Activated naive CD4-positive, alpha-beta T cell treated with anti-CD3 and anti-CD28 coated beads, Interleukin-2, amount 10 ng/mL, durations not matched to agents 7 days and 5 days (primary cell): ENCODE results near the gene KRABD2.
"Not testable (repeated sequence)": the region's sequence is repeated elsewhere in the genome, so short reads cannot be mapped to it uniquely, and the experiment has no call there.

ENCODE experiments used
- CTCF ChIA-PET: fragments of 350-600 bp; sonication (Branson Sonifier 250); formaldehyde crosslinking; loops from one replicate; lab custom pipeline; 2021; ENCODE audit warnings: antibody characterized with exemption; lab: Charles Lee
- DNase-seq: peaks from one replicate; pipeline ENCODE4 v3.0.0-alpha.2; 2020
- H3K27ac Mint-ChIP-seq: one replicate; pipeline ENCODE4 v1.8.0; 2021; ENCODE audit warnings: mild to moderate bottlenecking, moderate library complexity, mixed read lengths
- H3K27me3 Mint-ChIP-seq: one replicate; pipeline ENCODE4 v1.8.0; 2021; ENCODE audit warnings: mild to moderate bottlenecking, mixed read lengths
- H3K36me3 Mint-ChIP-seq: one replicate; pipeline ENCODE4 v1.8.0; 2021; ENCODE audit warnings: mixed read lengths
- H3K4me1 Mint-ChIP-seq: one replicate; pipeline ENCODE4 v1.8.0; 2021; ENCODE audit warnings: mixed read lengths
- H3K4me3 Mint-ChIP-seq: one replicate; pipeline ENCODE4 v1.8.0; 2021; ENCODE audit warnings: mild to moderate bottlenecking, moderate library complexity, mixed read lengths
- H3K9me3 Mint-ChIP-seq: one replicate; pipeline ENCODE4 v1.8.0; 2021; ENCODE audit warnings: mixed read lengths

KRABD2 gene

DNA sequence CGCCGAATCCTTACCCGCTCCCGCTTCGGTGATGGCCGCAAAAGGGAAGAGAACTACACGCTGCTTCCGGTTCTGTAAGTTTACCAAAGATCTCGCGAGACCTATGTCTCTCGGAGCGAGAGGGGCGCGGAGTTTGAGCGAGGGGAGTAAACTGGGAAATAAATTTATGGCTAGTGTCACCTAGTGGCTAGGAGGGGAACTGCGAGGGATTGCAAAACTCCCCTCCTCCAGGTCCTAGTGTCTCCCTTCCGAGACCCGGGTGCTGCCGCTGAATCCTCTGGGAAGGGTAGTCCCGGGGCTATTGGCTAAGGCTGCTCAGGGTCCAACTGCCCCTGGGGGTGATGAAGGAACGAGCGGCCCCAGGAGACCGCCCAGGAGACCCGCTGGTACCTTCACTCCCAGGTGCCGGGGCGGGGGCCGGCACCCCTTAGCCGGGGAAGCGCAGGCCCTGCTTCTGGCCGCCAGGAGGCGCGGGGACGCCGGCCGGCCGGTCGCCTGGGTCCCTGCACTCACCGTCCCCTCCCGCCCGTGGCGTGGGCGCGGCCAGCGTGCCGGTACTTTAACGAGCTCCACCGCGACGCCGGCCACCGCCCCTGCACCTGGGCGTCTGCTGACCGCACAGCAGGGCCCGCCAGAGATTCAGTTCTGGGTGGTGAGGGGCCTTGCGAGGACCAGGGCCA lies 6.8 kb upstream of the KRABD2 start, which contains the start of gene RPL26:
TSS of gene RPL26 (minus strand) at position 51 of the 680 bp plus-strand sequence. CDS start 883 bp downstream, outside the sequence.
- Mint-ChIP-seq H3K36me3 (peaks cover 45% of the 10 kb centered on the region), H3K27me3 (no peaks in the 10 kb centered on the region), H3K9me3 (no peaks in the 10 kb centered on the region), H3K4me1 (peaks cover 66% of the 10 kb centered on the region), H3K27ac (peak within 1 kb of the TSS; percentile 88), H3K4me3 (peak within 1 kb of the TSS; percentile 87)
- CTCF ChIA-PET, result interaction anchor here (0.7 to 1.2 kb wide), 5 partner anchors 10 to 615 kb away, joined by 3 to 9 read pairs (median 3); partner anchors contain the start of gene SLC25A35
- peak; percentile 97 for DNase-seq

GRCh38 chr17:8382880-8383142 lies 6.3 kb upstream of the KRABD2 start:
- peak overlapping the region; percentile 87 for H3K4me3 Mint-ChIP-seq
- H3K27ac Mint-ChIP-seq, result peak overlapping the region; percentile 88
- no peaks in the 10 kb centered on the region for H3K27me3 Mint-ChIP-seq
- H3K36me3 Mint-ChIP-seq, result peaks cover 49% of the 10 kb centered on the region
- no peak for DNase-seq
- peaks cover 67% of the 10 kb centered on the region for H3K4me1 Mint-ChIP-seq
- H3K9me3 Mint-ChIP-seq, result no peaks in the 10 kb centered on the region
- CTCF ChIA-PET, result interaction anchor here (0.7 kb wide), 1 partner anchor 10 kb away, joined by 3 read pairs; no protein-coding TSS in a partner anchor

- Mint-ChIP-seq H3K9me3 (no peaks in the 10 kb centered on the region), H3K27me3 (no peaks in the 10 kb centered on the region)
These were observed 5.8 kb upstream of the KRABD2 start for GRCh38 chr17:8382052-8382879.

DNA sequence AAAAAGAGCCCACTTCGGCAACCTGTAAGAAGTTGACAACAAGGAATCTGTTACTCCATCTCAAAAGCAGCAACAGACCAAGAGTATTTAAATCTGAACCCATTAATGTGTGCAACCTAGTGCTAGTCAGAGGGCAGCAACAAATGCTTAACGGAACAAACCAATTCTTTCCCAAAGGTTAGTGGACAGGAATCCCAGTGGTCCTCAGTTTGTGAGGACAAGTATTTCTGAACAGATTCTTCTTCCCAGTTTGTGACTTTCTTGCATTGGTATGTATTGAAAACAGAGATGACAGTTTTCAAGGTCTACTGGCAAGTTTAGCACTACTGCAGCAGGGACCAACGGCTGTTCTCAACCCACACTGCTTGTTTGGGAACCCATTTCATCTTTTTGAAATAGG lies 3.5 kb upstream of the KRABD2 start:
- CTCF ChIA-PET, result no interaction called here
- Mint-ChIP-seq H3K36me3 (peaks cover 68% of the 10 kb centered on the region), H3K27ac (peak overlapping the region; percentile 28), H3K4me1 (peaks cover 81% of the 10 kb centered on the region), H3K27me3 (no peaks in the 10 kb centered on the region), H3K4me3 (no peak overlapping the region), H3K9me3 (no peaks in the 10 kb centered on the region)
- no peak for DNase-seq

More at GRCh38 chr17:8382052-8382879, 5.8 kb upstream of the KRABD2 start:
- Mint-ChIP-seq H3K4me1 (peaks cover 72% of the 10 kb centered on the region), H3K4me3 (peak overlapping the region; percentile 87), H3K27ac (peak overlapping the region; percentile 88), H3K36me3 (peaks cover 54% of the 10 kb centered on the region)
- DNase-seq, result no peak
- CTCF ChIA-PET, result interaction anchor here (0.6 to 0.7 kb wide), 2 partner anchors 11 to 28 kb away, joined by 3 read pairs; no protein-coding TSS in a partner anchor

DNA sequence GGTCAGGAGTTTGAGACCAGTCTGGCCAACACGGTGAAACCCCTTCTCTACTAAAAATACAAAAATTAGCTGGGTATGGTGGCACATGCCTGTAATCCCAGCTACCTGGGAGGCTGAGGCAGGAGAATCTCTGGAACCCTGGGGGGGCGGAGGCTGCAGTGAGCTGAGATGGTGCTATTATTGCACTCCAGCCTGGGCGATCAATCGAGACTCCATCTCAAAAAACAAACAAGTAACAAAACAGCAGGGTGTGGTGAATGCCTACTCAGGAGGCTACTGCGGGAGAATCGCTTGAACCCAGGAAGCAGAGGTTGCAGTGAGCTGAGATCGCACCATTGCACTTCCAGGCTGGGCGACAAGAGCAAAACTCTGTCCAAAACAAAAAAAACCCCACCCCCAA lies 1.6 kb upstream of the KRABD2 start:
- CTCF ChIA-PET, result interaction anchor here (1.1 to 1.2 kb wide), 2 partner anchors 369 to 517 kb away, joined by 3 to 4 read pairs; no protein-coding TSS in a partner anchor
- Mint-ChIP-seq H3K36me3 (peaks cover 70% of the 10 kb centered on the region), H3K4me1 (peaks cover 72% of the 10 kb centered on the region)
- not testable (repeated sequence) for H3K4me3 Mint-ChIP-seq, H3K27me3 Mint-ChIP-seq, H3K27ac Mint-ChIP-seq, DNase-seq, H3K9me3 Mint-ChIP-seq

- Mint-ChIP-seq H3K36me3 (peaks cover 63% of the 10 kb centered on the region), H3K27ac (peak overlapping the region; percentile 86), H3K27me3 (no peaks in the 10 kb centered on the region), H3K4me3 (peak overlapping the region; percentile 76), H3K4me1 (peaks cover 67% of the 10 kb centered on the region), H3K9me3 (no peaks in the 10 kb centered on the region)
- no peak for DNase-seq
- CTCF ChIA-PET, result interaction anchor here (1.1 to 2.2 kb wide), 8 partner anchors 12 to 518 kb away, joined by 3 to 5 read pairs (median 4); no protein-coding TSS in a partner anchor
These were observed 918 bp upstream of the KRABD2 start for GRCh38 chr17:8377422-8377821.

DNA sequence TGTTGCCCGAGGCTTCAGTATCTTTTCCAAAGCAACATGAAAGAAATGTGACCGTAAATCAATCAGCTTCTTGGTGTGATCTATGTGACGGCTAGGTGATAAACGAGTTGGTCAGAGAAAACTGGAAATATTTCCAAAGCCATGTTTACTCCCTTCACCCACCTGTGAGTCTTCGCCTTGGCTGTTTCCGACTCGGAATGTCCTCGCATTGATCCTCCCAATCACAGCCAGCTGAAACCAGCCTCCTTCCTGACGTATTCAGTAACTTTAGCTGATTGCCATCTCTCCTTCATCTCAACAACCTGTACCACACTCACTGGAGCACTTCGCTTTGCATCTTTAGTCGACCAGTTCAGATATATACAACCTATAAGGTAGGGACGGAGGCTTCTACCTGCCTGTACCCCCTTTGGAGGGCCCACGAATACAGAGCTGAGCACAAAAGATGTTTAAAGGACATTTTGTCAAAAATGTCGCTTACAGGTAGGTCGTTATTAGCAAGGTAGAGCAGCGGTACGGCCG lies 705 bp downstream of the KRABD2 start:
- Mint-ChIP-seq H3K4me1 (peaks cover 54% of the 10 kb centered on the region), H3K36me3 (peaks cover 48% of the 10 kb centered on the region), H3K9me3 (no peaks in the 10 kb centered on the region), H3K27ac (peak overlapping the region; percentile 86), H3K4me3 (peak overlapping the region; percentile 76), H3K27me3 (no peaks in the 10 kb centered on the region)
- CTCF ChIA-PET, result interaction anchor here (0.6 to 2.2 kb wide), 4 partner anchors 11 to 132 kb away, joined by 3 to 5 read pairs (median 5); no protein-coding TSS in a partner anchor
- DNase-seq, result no peak

DNA sequence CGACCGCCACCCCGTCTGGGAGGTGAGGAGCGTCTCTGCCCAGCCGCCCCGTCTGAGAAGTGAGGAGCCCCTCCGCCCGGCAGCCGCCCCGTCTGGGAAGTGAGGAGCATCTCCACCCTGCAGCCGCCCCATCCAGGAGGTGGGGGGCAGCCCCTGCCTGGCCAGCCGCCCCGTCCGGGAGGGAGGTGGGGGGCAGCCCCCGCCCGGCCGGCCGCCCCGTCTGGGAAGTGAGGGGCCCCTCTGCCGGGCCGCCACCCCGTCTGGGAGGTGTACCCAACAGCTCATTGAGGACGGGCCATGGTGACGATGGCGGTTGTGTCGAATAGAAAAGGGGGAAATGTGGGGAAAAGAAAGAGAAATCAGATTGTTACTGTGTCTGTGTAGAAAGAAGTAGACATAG lies 2.6 kb downstream of the KRABD2 start:
- CTCF ChIA-PET, H3K27ac Mint-ChIP-seq, DNase-seq, H3K27me3 Mint-ChIP-seq, H3K9me3 Mint-ChIP-seq, H3K4me3 Mint-ChIP-seq: not testable (repeated sequence)
- H3K36me3 Mint-ChIP-seq, result peaks cover 45% of the 10 kb centered on the region
- peaks cover 41% of the 10 kb centered on the region for H3K4me1 Mint-ChIP-seq

- H3K36me3 Mint-ChIP-seq, result peaks cover 35% of the 10 kb centered on the region
- H3K27me3 Mint-ChIP-seq, result no peaks in the 10 kb centered on the region
- no peak for DNase-seq
- CTCF ChIA-PET, result no interaction called here
- H3K4me3 Mint-ChIP-seq, result no peak overlapping the region
- peaks cover 31% of the 10 kb centered on the region for H3K4me1 Mint-ChIP-seq
- H3K27ac Mint-ChIP-seq, result no peak overlapping the region
- no peaks in the 10 kb centered on the region for H3K9me3 Mint-ChIP-seq
These were observed 4.1 kb downstream of the KRABD2 start for GRCh38 chr17:8372422-8372821.

DNA sequence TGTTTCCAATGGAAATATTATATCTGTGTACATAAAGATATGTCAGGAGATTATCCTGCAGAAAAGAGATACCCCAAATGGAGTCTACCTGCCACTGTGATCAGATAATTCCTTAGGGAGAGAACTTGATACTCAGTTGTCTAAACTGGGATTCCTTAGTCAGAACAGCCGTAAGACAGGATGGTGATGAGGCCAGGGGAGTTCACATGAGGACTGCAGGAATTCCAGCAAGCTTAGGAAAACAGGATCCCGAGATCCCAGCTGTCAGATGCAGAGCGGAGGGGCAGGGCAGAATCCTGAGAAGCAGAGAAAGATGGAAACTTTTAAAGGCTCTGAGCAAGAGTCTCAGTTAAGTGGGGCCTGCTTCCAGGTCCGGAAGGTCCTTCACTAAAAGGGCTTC lies 4.7 kb downstream of the KRABD2 start:
- peaks cover 24% of the 10 kb centered on the region for H3K4me1 Mint-ChIP-seq
- no peak overlapping the region for H3K27ac Mint-ChIP-seq
- CTCF ChIA-PET, result no interaction called here
- DNase-seq, result no peak
- no peaks in the 10 kb centered on the region for H3K9me3 Mint-ChIP-seq
- no peaks in the 10 kb centered on the region for H3K27me3 Mint-ChIP-seq
- peaks cover 28% of the 10 kb centered on the region for H3K36me3 Mint-ChIP-seq
- H3K4me3 Mint-ChIP-seq, result no peak overlapping the region

DNA sequence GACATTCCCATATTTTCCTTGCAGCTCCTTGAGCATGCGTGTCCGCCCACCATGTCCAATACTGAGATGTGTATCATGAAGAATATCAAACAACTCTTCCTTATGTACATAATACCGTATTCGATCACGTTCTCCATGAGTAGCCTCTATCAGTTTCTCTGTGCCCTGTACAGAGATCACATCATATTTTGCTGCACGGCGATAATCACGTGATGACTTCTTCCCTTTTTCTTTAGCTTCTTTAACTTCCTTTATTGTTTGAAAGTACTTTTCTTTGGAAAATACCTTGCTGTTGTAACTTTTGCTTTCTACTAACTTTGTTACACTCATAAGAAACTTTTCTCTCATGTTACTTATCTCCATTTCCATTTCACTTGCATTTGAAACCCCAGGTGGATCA lies 6.6 kb downstream of the KRABD2 start:
- DNase-seq, result no peak
- Mint-ChIP-seq H3K4me1 (peaks cover 9% of the 10 kb centered on the region), H3K27me3 (no peaks in the 10 kb centered on the region), H3K9me3 (no peaks in the 10 kb centered on the region), H3K27ac (no peak overlapping the region), H3K4me3 (no peak overlapping the region), H3K36me3 (peaks cover 20% of the 10 kb centered on the region)
- CTCF ChIA-PET, result no interaction called here

DNA sequence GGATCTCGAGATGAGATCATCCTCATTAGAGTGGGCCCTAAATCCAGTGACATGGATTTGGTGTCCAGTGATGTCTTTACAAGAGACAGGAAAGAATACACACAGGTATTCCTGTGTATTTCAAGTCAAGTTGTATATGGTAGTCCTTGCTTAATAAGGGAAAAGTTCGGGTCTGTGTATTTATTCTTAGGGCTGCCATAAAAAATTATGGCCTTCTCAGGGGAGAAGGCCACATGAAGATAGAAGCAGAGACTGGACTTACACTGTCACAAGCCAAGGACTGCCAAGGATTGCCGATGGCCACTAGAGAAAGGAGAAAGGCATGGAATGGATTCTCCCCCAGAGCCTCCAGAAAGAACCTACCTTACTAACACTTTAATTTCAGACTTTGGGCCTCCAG lies 8.3 kb downstream of the KRABD2 start:
- H3K4me1 Mint-ChIP-seq, result peaks cover 5% of the 10 kb centered on the region
- no peaks in the 10 kb centered on the region for H3K9me3 Mint-ChIP-seq
- DNase-seq, result no peak
- H3K36me3 Mint-ChIP-seq, result peaks cover 18% of the 10 kb centered on the region
- H3K4me3 Mint-ChIP-seq, result no peak overlapping the region
- CTCF ChIA-PET, result interaction anchor here (0.6 kb wide), 1 partner anchor 26 kb away, joined by 5 read pairs; no protein-coding TSS in a partner anchor
- no peaks in the 10 kb centered on the region for H3K27me3 Mint-ChIP-seq
- no peak overlapping the region for H3K27ac Mint-ChIP-seq

GRCh38 chr17:8366231-8366630 lies 10.3 kb downstream of the KRABD2 start:
- Mint-ChIP-seq H3K4me3 (no peak overlapping the region), H3K36me3 (peaks cover 18% of the 10 kb centered on the region), H3K4me1 (peaks cover 5% of the 10 kb centered on the region), H3K9me3 (no peaks in the 10 kb centered on the region), H3K27me3 (no peaks in the 10 kb centered on the region), H3K27ac (no peak overlapping the region)
- CTCF ChIA-PET, result no interaction called here
- DNase-seq, result no peak

- Mint-ChIP-seq H3K4me3 (no peak overlapping the region), H3K9me3 (no peaks in the 10 kb centered on the region), H3K36me3 (peaks cover 15% of the 10 kb centered on the region), H3K27me3 (no peaks in the 10 kb centered on the region), H3K4me1 (peaks cover 11% of the 10 kb centered on the region), H3K27ac (no peak overlapping the region)
- DNase-seq, result no peak
- CTCF ChIA-PET, result interaction anchor here (1.3 kb wide), 1 partner anchor 11 kb away, joined by 3 read pairs; the partner anchor contains the start of gene KRABD2
These were observed 11.4 kb downstream of the KRABD2 start for GRCh38 chr17:8365143-8365542.
